ENCODE measurements around the gene RAD51B.
A peak's percentile ranks its signal among the peaks of the same experiment; 100 is the strongest.

Gene RAD51B

DNA sequence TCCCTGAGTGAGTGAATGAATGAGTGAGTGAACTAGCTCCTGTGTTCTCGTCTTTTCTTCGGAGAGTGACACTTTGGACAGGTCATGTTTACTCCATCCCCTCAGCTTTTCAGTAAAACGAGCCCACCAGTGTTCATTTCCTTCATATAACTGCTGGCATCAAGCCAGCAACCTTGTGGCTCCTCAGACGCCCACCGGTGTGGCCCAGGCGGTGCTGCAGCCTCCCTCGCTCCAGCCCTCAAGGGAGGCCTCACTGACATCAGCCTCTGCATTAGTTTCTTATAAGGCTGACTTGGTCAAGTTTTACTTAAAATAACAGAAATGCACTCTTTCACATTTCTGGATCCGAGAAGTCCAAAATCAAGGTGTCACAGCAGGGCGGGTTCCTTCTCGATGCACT lies 785.2 kb downstream of the RAD51B start:
- Histone ChIP-seq H4K8ac (ENCODE audit: low read depth, low read length) (no peak overlapping the region), H3K18ac (ENCODE audit: low read length) (no peak overlapping the region), H3K4ac (ENCODE audit: low read depth, low read length) (no peak overlapping the region), H3K79me2 (ENCODE audit: control insufficient read depth, insufficient read depth, low read length) (no peaks in the 10 kb centered on the region), H3K4me2 (ENCODE audit: low read length) (no peak overlapping the region), H3K4me3 (ENCODE audit: low read length) (no peak overlapping the region), H4K5ac (ENCODE audit: low read length) (no peak overlapping the region), H3K27ac (ENCODE audit: low read depth, low read length) (no peak overlapping the region), H2BK15ac (replicated peaks; ENCODE audit: low read depth) (no peak overlapping the region), H3K4me1 (ENCODE audit: control insufficient read depth, low read depth, low read length) (peaks cover 4% of the 10 kb centered on the region), H3K23ac (ENCODE audit: low read length) (no peak overlapping the region), H3K56ac (ENCODE audit: low read length) (no peak overlapping the region), H2BK120ac (ENCODE audit: low read depth, low read length) (no peak overlapping the region), H2AK5ac (ENCODE audit: low read length) (no peak overlapping the region), H3K36me3 (ENCODE audit: control insufficient read depth, insufficient read depth, low read length) (no peaks in the 10 kb centered on the region), H3K27me3 (ENCODE audit: insufficient read depth, low read length, poor library complexity) (no peaks in the 10 kb centered on the region), H3K9ac (ENCODE audit: low read length) (no peak overlapping the region), H3K79me1 (ENCODE audit: low read length) (no peaks in the 10 kb centered on the region), H2BK5ac (ENCODE audit: low read length) (no peak overlapping the region)
- WGBS (ENCODE audit: extremely low coverage, insufficient coverage, low lambda C conversion rate) = no CpG with 5 or more reads among the region's 10 CpGs
- DNase-seq = no peak

DNA sequence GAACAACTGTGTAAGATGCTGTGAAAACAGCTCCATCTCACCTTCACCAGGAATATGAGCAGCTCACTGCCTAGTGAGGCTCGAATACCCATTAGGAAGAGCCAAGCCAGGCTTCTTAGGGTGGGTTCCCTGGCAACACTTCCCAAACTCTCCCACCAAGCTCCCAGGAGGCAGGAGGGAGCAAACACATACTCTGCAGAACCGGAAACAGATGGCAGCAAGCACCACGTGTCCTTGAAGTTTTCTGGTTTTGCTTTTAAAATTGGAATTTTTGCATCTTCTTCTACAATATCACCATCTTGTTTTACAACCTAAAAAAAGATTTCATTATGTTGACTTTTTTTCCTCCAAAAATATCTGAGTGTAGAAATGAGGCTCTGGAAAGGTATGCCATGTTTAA lies 786.6 kb downstream of the RAD51B start:
- no peak overlapping the region for H2BK5ac ChIP-seq (ENCODE audit: low read length)
- H3K56ac ChIP-seq (ENCODE audit: low read length) = no peak overlapping the region
- H2AK5ac ChIP-seq (ENCODE audit: low read length) = no peak overlapping the region
- H3K4ac ChIP-seq (ENCODE audit: low read depth, low read length) = no peak overlapping the region
- H2BK120ac ChIP-seq (ENCODE audit: low read depth, low read length) = no peak overlapping the region
- no peak overlapping the region for H4K5ac ChIP-seq (ENCODE audit: low read length)
- H3K4me1 ChIP-seq (ENCODE audit: control insufficient read depth, low read depth, low read length) = peaks cover 4% of the 10 kb centered on the region
- no peaks in the 10 kb centered on the region for H3K79me2 ChIP-seq (ENCODE audit: control insufficient read depth, insufficient read depth, low read length)
- no peaks in the 10 kb centered on the region for H3K36me3 ChIP-seq (ENCODE audit: control insufficient read depth, insufficient read depth, low read length)
- no peaks in the 10 kb centered on the region for H3K79me1 ChIP-seq (ENCODE audit: low read length)
- DNase-seq = no peak
- H3K18ac ChIP-seq (ENCODE audit: low read length) = no peak overlapping the region
- H3K4me3 ChIP-seq (ENCODE audit: low read length) = no peak overlapping the region
- no peak overlapping the region for H4K8ac ChIP-seq (ENCODE audit: low read depth, low read length)
- H3K27me3 ChIP-seq (ENCODE audit: insufficient read depth, low read length, poor library complexity) = no peaks in the 10 kb centered on the region
- no peak overlapping the region for H3K4me2 ChIP-seq (ENCODE audit: low read length)
- no peak overlapping the region for H2BK15ac ChIP-seq (replicated peaks; ENCODE audit: low read depth)
- H3K23ac ChIP-seq (ENCODE audit: low read length) = no peak overlapping the region
- no peak overlapping the region for H3K27ac ChIP-seq (ENCODE audit: low read depth, low read length)
- no CpG with 5 or more reads among the region's 3 CpGs for WGBS (ENCODE audit: extremely low coverage, insufficient coverage, low lambda C conversion rate)
- H3K9ac ChIP-seq (ENCODE audit: low read length) = no peak overlapping the region

DNA sequence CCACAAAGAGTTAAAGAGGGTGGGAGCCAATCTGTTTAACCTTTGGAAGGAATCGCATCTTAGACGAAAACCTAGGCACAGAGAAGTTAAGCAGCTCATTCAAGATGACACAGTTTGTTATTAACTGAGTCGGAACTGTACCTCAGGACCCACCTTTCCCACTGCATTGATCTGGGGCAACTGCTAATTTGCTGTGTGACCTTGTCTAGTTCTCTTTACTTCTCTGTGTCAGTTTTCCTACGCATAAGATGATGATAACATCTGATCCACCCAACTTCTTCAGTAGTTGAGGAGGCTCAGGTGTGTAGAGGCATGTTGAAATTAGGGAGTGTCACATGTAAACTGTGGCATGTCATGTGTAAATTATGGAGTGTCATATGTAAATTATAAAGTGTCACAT lies 787.1 kb downstream of the RAD51B start:
- no peak overlapping the region for H3K18ac ChIP-seq (ENCODE audit: low read length)
- H3K27ac ChIP-seq (ENCODE audit: low read depth, low read length) = no peak overlapping the region
- H2BK5ac ChIP-seq (ENCODE audit: low read length) = no peak overlapping the region
- no peaks in the 10 kb centered on the region for H3K36me3 ChIP-seq (ENCODE audit: control insufficient read depth, insufficient read depth, low read length)
- no peak overlapping the region for H2AK5ac ChIP-seq (ENCODE audit: low read length)
- peaks cover 4% of the 10 kb centered on the region for H3K4me1 ChIP-seq (ENCODE audit: control insufficient read depth, low read depth, low read length)
- WGBS (ENCODE audit: extremely low coverage, insufficient coverage, low lambda C conversion rate) = no CpG with 5 or more reads among the region's 4 CpGs
- no peaks in the 10 kb centered on the region for H3K79me2 ChIP-seq (ENCODE audit: control insufficient read depth, insufficient read depth, low read length)
- no peaks in the 10 kb centered on the region for H3K27me3 ChIP-seq (ENCODE audit: insufficient read depth, low read length, poor library complexity)
- H2BK15ac ChIP-seq (replicated peaks; ENCODE audit: low read depth) = no peak overlapping the region
- H4K5ac ChIP-seq (ENCODE audit: low read length) = no peak overlapping the region
- H3K79me1 ChIP-seq (ENCODE audit: low read length) = no peaks in the 10 kb centered on the region
- no peak overlapping the region for H3K4ac ChIP-seq (ENCODE audit: low read depth, low read length)
- H4K8ac ChIP-seq (ENCODE audit: low read depth, low read length) = no peak overlapping the region
- DNase-seq = no peak
- no peak overlapping the region for H3K23ac ChIP-seq (ENCODE audit: low read length)
- H2BK120ac ChIP-seq (ENCODE audit: low read depth, low read length) = peak overlapping the region; percentile 16
- no peak overlapping the region for H3K4me2 ChIP-seq (ENCODE audit: low read length)
- no peak overlapping the region for H3K56ac ChIP-seq (ENCODE audit: low read length)
- H3K4me3 ChIP-seq (ENCODE audit: low read length) = no peak overlapping the region
- no peak overlapping the region for H3K9ac ChIP-seq (ENCODE audit: low read length)

DNA sequence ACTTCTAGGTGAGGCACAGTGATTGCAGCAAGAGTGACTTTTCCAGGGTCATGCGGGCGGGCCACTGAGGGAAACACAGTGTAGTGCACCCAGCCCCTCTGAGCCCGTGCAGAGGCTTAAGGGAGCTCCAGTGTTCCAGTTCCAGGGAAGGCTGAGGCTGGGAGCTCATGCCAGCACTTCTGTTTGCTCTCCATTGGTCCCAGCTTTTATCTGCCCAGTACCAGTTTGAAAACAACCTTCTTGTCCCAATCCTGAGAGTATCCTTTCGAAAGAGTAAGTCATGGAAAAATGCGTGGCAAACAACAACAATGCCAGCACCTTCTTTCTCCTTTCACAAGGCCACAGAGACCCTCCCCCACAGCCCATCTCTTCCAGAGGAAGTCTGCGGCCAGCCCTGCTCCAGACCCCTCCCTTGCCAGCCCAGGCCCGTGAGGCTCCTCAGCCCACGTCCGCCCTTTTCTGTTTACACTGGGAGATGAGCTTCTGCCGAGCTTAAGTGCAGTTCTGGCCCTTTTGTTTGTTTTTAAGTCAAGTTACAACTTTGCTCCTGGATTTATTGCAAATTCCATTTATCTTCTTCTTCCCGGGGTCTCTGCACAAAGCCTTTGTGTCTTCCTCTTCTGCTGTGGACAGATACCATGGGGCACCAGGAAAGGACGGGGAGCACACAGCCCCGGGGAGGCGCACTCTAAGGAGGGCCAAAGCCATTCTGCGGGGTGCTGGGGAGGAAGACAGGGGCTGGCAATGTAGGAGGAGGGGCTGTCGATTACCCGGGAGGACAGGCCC lies 787.7 kb downstream of the RAD51B start:
- H3K79me1 ChIP-seq (ENCODE audit: low read length) = no peaks in the 10 kb centered on the region
- DNase-seq = peak; percentile 53
- H3K9ac ChIP-seq (ENCODE audit: low read length) = no peak overlapping the region
- H2BK120ac ChIP-seq (ENCODE audit: low read depth, low read length) = peak overlapping the region; percentile 16
- H3K4me2 ChIP-seq (ENCODE audit: low read length) = no peak overlapping the region
- no peaks in the 10 kb centered on the region for H3K79me2 ChIP-seq (ENCODE audit: control insufficient read depth, insufficient read depth, low read length)
- H3K18ac ChIP-seq (ENCODE audit: low read length) = peak overlapping the region; percentile 10
- no peak overlapping the region for H4K8ac ChIP-seq (ENCODE audit: low read depth, low read length)
- H3K4me1 ChIP-seq (ENCODE audit: control insufficient read depth, low read depth, low read length) = peaks cover 4% of the 10 kb centered on the region
- H3K27ac ChIP-seq (ENCODE audit: low read depth, low read length) = no peak overlapping the region
- no peak overlapping the region for H2BK5ac ChIP-seq (ENCODE audit: low read length)
- H3K56ac ChIP-seq (ENCODE audit: low read length) = peak overlapping the region; percentile 75
- H4K5ac ChIP-seq (ENCODE audit: low read length) = peak overlapping the region; percentile 88
- H3K4ac ChIP-seq (ENCODE audit: low read depth, low read length) = no peak overlapping the region
- WGBS (ENCODE audit: extremely low coverage, insufficient coverage, low lambda C conversion rate) = no CpG with 5 or more reads among the region's 17 CpGs
- H3K4me3 ChIP-seq (ENCODE audit: low read length) = no peak overlapping the region
- H3K23ac ChIP-seq (ENCODE audit: low read length) = no peak overlapping the region
- H3K27me3 ChIP-seq (ENCODE audit: insufficient read depth, low read length, poor library complexity) = no peaks in the 10 kb centered on the region
- no peaks in the 10 kb centered on the region for H3K36me3 ChIP-seq (ENCODE audit: control insufficient read depth, insufficient read depth, low read length)
- H2BK15ac ChIP-seq (replicated peaks; ENCODE audit: low read depth) = no peak overlapping the region
- no peak overlapping the region for H2AK5ac ChIP-seq (ENCODE audit: low read length)

DNA sequence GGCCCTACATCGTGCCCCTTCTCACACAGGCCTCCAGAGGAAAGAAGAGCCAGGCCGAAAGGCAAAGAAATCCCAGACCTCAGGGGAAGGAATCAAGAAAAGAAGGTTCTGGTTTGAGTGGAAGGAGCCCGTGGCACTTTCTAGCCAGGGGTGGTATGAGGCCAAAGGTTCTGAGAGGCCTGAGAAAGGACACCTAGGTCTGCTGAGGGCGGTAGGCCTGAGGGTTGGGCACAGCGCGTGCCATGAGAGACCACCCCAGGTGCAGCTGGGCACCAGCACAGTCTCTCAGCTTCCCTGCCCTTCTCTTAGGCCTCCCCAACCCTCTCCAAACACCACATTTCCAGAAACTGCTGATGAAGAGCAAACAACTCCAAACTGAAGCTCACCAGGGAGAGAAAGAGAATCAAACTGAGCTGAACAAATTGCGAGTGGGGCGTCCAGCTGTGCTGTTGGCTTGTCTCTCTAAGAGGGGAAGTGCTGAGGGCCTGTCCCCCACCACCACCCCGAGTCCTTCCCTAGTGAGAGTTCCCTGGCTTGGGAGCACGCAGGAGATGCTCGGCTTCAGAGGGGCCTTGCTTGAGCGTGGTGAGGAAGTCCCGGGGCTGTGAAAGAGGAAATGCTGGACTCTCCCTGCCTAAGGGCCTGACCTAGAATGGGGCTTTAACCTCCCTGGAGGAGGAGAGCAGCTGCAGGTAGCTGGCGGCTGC lies 788.4 kb downstream of the RAD51B start:
- DNase-seq = no peak

More for the DNA sequence above, 788.4 kb downstream of the RAD51B start:
- Histone ChIP-seq H2BK15ac (replicated peaks; ENCODE audit: low read depth) (no peak overlapping the region), H3K18ac (ENCODE audit: low read length) (peak overlapping the region; percentile 10), H3K79me2 (ENCODE audit: control insufficient read depth, insufficient read depth, low read length) (no peaks in the 10 kb centered on the region), H3K4me2 (ENCODE audit: low read length) (no peak overlapping the region), H2BK5ac (ENCODE audit: low read length) (no peak overlapping the region), H4K8ac (ENCODE audit: low read depth, low read length) (no peak overlapping the region), H4K5ac (ENCODE audit: low read length) (no peak overlapping the region), H3K23ac (ENCODE audit: low read length) (no peak overlapping the region), H3K9ac (ENCODE audit: low read length) (no peak overlapping the region), H3K79me1 (ENCODE audit: low read length) (no peaks in the 10 kb centered on the region), H3K4me1 (ENCODE audit: control insufficient read depth, low read depth, low read length) (peaks cover 4% of the 10 kb centered on the region), H2AK5ac (ENCODE audit: low read length) (no peak overlapping the region), H3K27me3 (ENCODE audit: insufficient read depth, low read length, poor library complexity) (no peaks in the 10 kb centered on the region), H3K4ac (ENCODE audit: low read depth, low read length) (no peak overlapping the region), H3K27ac (ENCODE audit: low read depth, low read length) (no peak overlapping the region), H2BK120ac (ENCODE audit: low read depth, low read length) (no peak overlapping the region), H3K36me3 (ENCODE audit: control insufficient read depth, insufficient read depth, low read length) (no peaks in the 10 kb centered on the region), H3K56ac (ENCODE audit: low read length) (peak overlapping the region; percentile 75), H3K4me3 (ENCODE audit: low read length) (no peak overlapping the region)
- WGBS (ENCODE audit: extremely low coverage, insufficient coverage, low lambda C conversion rate) = no CpG with 5 or more reads among the region's 14 CpGs
